ENCODE data around the gene GDF9. TPM values are rescaled to one million over a fixed set of nuclear protein-coding genes. Genes with fewer than 3 reads are reported as not detected.

GDF9 gene
- total and polyA plus RNA-seq, 10 of the 15 experiments (the other 5 are each of a cell fraction or from before 2014, with no cell fraction given): 0.11 to 1.5 (median 0.34) TPM

DNA sequence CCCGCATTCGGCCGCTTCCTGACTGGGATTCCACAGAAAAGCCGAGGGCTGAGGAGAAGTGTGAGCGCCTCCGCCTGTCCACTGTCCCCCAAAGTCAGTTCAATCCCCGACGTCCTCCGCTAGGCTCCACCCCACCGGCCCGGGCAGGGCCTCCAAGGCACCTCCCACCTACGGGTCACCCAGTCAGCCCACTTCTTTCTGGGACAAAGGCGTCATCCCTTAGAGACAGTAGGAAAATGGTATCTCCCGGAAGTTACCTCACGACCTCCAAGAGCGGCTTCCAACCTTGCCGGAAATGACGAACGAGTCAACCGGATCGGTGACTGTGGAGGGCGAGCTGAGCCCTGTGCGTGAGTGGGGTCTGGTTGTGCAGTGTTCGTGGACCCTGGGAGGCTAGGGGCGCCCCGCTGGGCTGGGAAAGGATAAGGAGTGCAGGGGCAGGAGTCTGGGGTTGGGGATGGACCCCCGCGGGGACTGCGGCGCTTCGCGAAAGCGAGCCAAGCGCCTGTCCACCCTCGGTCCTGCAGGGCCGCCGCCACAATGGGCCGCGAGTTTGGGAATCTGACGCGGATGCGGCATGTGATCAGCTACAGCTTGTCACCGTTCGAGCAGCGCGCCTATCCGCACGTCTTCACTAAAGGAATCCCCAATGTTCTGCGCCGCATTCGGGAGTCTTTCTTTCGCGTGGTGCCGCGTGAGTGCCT, at the start of gene GDF9, which contains the start of gene UQCRQ (continued):
- TF ChIP-seq, protein P1, sequence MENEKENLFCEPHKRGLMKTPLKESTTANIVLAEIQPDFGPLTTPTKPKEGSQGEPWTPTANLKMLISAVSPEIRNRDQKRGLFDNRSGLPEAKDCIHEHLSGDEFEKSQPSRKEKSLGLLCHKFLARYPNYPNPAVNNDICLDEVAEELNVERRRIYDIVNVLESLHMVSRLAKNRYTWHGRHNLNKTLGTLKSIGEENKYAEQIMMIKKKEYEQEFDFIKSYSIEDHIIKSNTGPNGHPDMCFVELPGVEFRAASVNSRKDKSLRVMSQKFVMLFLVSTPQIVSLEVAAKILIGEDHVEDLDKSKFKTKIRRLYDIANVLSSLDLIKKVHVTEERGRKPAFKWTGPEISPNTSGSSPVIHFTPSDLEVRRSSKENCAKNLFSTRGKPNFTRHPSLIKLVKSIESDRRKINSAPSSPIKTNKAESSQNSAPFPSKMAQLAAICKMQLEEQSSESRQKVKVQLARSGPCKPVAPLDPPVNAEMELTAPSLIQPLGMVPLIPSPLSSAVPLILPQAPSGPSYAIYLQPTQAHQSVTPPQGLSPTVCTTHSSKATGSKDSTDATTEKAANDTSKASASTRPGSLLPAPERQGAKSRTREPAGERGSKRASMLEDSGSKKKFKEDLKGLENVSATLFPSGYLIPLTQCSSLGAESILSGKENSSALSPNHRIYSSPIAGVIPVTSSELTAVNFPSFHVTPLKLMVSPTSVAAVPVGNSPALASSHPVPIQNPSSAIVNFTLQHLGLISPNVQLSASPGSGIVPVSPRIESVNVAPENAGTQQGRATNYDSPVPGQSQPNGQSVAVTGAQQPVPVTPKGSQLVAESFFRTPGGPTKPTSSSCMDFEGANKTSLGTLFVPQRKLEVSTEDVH (IDR thresholded peaks at IDR 0.05; ENCODE audit: low read depth, partially characterized antibody): peak; percentile 81
- TF ChIP-seq SMAD5 (IDR thresholded peaks at IDR 0.05; ENCODE audit: low read depth) (peak; percentile 93; the same call in 1 of the 2 replicates), TAF1 (IDR thresholded peaks at IDR 0.05; ENCODE audit: borderline replicate concordance, low read depth, low read length) (peak; percentile 85; the same call in 1 of the 2 replicates), STAT1 (conservative IDR thresholded peaks at IDR 0.05) (no peak), SREBF1 (IDR thresholded peaks at IDR 0.05; ENCODE audit: low read length) (peak; percentile 93), POLR2AphosphoS2 (IDR thresholded peaks at IDR 0.05; ENCODE audit: low read depth, low read length) (peak; percentile 93), NFIC (IDR thresholded peaks at IDR 0.05; ENCODE audit: low read depth, low read length) (no peak), CHD1 (IDR thresholded peaks at IDR 0.05; ENCODE audit: low read depth, low read length) (peak; percentile 97), POLR2AphosphoS5 (IDR thresholded peaks at IDR 0.05; ENCODE audit: low read length) (peak; percentile 95), SIX5 (IDR thresholded peaks at IDR 0.05; ENCODE audit: low read depth, low read length, severe bottlenecking) (peak; percentile 60), CREB1 (IDR thresholded peaks at IDR 0.05; ENCODE audit: low read depth) (peak; percentile 98), IRF4 (IDR thresholded peaks at IDR 0.05; ENCODE audit: low read depth, low read length) (0 out of 2 replicates have a peak, but pooled peaks have one; percentile 9), BACH1 (IDR thresholded peaks at IDR 0.05; ENCODE audit: borderline replicate concordance) (peak; percentile 76), ATF7 (IDR thresholded peaks at IDR 0.05; ENCODE audit: low read depth) (peak; percentile 99), LARP7 (IDR thresholded peaks at IDR 0.05) (peak; percentile 72; the same call in 1 of the 2 replicates), JUNB (IDR thresholded peaks at IDR 0.05) (no peak), IKZF2 (IDR thresholded peaks at IDR 0.05) (peak; percentile 37 to 53; a peak in 2 of 4 replicates), SMC3 (IDR thresholded peaks at IDR 0.05; ENCODE audit: borderline replicate concordance, low read length) (peak; percentile 21; the same call in 1 of the 2 replicates), ESRRA (IDR thresholded peaks at IDR 0.05; ENCODE audit: low read length) (0 out of 2 replicates have a peak, but pooled peaks have one; percentile 48), KAT2A (conservative IDR thresholded peaks at IDR 0.05; ENCODE audit: control insufficient read depth, low read depth, low read length) (no peak), ETV6 (conservative IDR thresholded peaks at IDR 0.05 in 1 of 2, IDR thresholded peaks at IDR 0.05 in 1 of 2; ENCODE audit: borderline replicate concordance in 1 of 2, low read depth in 1 of 2) (no peak), CEBPB (IDR thresholded peaks at IDR 0.05; ENCODE audit: borderline replicate concordance in 1 of 2, low read depth in 2 of 2, low read length in 2 of 2) (no peak), MTA2 (IDR thresholded peaks at IDR 0.05; ENCODE audit: low read depth) (peak; percentile 25; the same call in 1 of the 2 replicates), HCFC1 (IDR thresholded peaks at IDR 0.05; ENCODE audit: low read length) (peak; percentile 55; the same call in 1 of the 2 replicates), SP1 (IDR thresholded peaks at IDR 0.05; ENCODE audit: low read depth, low read length) (peak; percentile 62)
- TF ChIP-seq, protein P2, sequence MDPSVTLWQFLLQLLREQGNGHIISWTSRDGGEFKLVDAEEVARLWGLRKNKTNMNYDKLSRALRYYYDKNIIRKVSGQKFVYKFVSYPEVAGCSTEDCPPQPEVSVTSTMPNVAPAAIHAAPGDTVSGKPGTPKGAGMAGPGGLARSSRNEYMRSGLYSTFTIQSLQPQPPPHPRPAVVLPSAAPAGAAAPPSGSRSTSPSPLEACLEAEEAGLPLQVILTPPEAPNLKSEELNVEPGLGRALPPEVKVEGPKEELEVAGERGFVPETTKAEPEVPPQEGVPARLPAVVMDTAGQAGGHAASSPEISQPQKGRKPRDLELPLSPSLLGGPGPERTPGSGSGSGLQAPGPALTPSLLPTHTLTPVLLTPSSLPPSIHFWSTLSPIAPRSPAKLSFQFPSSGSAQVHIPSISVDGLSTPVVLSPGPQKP (IDR thresholded peaks at IDR 0.05; ENCODE audit: low read depth, low read length): peak; percentile 68; the same call in 1 of the 2 replicates
- TF ChIP-seq, protein P3, sequence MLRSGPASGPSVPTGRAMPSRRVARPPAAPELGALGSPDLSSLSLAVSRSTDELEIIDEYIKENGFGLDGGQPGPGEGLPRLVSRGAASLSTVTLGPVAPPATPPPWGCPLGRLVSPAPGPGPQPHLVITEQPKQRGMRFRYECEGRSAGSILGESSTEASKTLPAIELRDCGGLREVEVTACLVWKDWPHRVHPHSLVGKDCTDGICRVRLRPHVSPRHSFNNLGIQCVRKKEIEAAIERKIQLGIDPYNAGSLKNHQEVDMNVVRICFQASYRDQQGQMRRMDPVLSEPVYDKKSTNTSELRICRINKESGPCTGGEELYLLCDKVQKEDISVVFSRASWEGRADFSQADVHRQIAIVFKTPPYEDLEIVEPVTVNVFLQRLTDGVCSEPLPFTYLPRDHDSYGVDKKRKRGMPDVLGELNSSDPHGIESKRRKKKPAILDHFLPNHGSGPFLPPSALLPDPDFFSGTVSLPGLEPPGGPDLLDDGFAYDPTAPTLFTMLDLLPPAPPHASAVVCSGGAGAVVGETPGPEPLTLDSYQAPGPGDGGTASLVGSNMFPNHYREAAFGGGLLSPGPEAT (IDR thresholded peaks at IDR 0.05; ENCODE audit: low read depth): peak; percentile 66; the same call in 1 of the 2 replicates

All from GM12878 (cell line).